Measurements from ENCODE around the gene RAPH1.

Gene RAPH1, protein sequence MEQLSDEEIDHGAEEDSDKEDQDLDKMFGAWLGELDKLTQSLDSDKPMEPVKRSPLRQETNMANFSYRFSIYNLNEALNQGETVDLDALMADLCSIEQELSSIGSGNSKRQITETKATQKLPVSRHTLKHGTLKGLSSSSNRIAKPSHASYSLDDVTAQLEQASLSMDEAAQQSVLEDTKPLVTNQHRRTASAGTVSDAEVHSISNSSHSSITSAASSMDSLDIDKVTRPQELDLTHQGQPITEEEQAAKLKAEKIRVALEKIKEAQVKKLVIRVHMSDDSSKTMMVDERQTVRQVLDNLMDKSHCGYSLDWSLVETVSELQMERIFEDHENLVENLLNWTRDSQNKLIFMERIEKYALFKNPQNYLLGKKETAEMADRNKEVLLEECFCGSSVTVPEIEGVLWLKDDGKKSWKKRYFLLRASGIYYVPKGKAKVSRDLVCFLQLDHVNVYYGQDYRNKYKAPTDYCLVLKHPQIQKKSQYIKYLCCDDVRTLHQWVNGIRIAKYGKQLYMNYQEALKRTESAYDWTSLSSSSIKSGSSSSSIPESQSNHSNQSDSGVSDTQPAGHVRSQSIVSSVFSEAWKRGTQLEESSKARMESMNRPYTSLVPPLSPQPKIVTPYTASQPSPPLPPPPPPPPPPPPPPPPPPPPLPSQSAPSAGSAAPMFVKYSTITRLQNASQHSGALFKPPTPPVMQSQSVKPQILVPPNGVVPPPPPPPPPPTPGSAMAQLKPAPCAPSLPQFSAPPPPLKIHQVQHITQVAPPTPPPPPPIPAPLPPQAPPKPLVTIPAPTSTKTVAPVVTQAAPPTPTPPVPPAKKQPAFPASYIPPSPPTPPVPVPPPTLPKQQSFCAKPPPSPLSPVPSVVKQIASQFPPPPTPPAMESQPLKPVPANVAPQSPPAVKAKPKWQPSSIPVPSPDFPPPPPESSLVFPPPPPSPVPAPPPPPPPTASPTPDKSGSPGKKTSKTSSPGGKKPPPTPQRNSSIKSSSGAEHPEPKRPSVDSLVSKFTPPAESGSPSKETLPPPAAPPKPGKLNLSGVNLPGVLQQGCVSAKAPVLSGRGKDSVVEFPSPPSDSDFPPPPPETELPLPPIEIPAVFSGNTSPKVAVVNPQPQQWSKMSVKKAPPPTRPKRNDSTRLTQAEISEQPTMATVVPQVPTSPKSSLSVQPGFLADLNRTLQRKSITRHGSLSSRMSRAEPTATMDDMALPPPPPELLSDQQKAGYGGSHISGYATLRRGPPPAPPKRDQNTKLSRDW

DNA sequence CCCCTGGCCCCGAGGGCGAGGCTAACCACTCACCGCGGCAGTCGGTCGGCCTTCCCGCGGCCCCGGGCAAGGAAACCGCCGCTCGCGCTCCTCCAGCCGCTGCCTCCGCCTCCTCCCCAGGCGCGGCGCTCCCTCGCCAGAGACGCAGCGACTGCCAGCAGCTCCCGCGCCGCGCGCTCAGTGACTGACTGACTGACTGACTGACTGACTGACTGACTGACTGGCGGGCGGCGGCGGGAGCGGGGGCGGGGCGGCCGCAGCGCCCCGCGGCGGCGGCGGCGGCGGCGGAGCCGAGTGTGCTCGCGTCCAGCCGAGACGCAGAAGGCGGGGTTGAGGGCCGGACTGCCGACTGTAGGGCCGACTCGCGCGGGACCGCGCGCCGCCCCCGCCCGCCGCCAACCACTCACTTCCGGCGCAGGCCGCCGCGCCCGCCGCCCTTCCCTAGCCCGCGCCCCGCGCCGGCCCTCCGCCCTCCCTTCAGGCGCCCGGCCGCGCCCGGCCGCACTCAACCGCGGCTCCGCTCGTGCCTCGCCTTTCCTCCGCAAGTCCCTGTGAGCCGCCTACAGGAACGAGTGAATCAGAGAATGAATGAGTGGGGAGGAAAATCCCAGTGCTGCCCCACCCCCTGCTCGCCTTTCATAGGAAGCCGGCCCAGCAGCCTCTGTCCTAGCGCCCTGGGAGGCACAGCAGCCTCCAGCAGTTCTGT, at the start of gene RAPH1:
RAPH1 (minus strand) TSS at position 224 of the 706 bp plus-strand sequence. CDS start 39,948 bp downstream, outside the sequence.
- DNase-seq, result peak; percentile 98 to 99 (median 98)

DNA sequence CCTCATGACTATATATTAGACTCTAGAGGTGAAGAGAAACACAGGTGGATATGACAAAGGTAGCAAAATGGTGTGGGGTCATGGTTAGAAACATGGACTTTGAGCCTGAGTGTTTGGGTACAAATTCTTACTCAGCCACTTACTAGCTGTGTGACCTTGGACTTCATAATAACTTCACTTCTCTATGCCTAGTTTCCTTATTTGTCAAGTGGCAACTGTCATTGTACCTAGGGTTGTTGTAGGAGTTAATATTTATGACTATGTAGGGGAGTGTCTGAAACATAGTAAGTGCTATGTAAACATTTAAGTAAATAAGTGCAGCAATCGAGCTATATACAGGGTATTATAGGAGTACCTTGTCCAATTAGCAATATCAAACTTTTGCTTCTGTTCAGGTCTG, 49.7 kb upstream of the RAPH1 start:
- DNase-seq, result peak in 1 of 3 donors; percentile 31

DNA sequence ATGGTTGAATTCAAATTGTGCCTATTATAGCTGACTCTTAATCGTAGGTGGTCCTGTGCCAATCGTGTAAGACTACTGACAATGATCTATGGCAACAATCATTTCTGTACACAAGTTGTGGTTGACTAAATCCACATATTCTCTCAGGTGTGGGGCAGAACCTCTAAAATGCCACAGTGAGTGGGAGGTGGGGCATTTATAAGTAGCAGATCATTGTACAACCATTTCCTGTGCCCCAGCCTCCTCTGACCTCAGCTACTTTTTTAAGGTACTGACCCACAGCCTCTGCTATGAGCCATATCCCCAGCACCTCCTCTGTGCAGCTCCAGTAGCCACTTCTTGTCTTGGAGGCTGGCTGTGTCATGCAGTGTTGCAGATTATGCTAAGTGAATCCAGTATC, 48.6 kb upstream of the RAPH1 start:
- DNase-seq, result peak; percentile 45 to 51 (median 49)

DNA sequence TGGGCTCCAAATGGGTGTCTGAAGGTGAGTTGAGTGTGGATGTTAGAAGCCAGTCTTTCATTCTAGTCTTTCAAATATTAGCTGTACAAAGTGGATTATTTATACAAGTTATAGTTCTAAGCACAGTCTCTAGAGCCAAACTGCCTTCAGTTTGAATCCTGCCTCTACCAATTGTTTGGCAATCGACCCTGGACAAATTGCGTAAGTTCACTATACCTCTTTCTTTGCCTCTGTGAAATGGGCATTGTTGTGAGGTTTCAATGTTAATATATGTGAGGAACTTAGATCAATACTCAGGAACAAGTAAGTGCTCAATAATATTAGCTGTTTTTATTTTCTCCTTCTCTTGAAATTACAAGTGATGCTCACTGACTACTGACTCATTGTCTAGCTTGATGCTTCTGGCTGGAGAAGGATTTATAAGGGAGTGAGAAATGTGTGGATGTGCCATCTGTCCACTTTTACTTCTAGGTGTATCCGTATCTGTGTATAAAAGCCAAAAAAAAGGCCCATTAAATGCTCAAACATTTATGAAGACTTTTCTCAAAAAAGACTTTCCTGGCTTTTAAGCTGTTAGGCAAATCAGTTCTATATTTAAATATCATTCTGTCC, 48.1 kb upstream of the RAPH1 start:
- DNase-seq, result no peak

DNA sequence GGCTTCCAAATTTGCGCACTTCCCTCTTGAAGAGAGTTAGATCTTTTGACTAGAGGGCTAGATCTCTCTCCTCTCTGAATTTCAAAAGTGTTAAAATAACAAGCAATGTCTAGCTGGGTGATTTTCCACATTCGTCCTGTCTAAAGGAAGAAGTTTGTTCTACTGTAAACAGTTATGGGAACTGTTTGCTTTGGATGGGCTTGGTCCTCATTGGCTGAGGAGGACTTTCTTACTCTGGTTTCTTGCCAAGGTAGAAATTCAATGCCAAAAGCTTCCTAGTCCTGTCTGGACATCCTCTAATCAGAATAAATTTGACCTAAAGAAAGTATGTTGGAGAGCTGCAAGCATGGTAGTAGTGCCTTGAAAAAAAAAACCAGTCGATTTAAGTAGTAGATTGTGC, 47.4 kb upstream of the RAPH1 start:
- DNase-seq, result no peak

DNA sequence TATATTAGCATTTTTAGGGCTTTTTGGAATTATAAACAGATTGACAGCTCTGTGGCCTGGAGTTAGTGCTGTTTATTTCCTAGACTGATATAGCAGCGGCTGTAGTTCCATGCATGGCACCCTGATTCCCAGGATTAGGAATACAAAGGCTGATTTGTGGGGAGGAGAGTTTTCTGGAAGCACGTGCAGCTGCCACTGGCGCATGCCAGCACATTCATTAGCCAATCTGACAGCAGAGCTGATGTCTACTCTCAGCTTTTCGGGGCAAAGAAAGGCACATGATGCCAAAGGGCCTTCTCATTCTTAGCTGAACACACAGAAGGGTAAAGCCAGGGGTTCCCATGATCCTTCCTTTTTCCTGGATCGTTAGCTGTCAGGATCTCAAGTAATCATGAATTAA, 45.7 kb upstream of the RAPH1 start:
- DNase-seq, result no peak

DNA sequence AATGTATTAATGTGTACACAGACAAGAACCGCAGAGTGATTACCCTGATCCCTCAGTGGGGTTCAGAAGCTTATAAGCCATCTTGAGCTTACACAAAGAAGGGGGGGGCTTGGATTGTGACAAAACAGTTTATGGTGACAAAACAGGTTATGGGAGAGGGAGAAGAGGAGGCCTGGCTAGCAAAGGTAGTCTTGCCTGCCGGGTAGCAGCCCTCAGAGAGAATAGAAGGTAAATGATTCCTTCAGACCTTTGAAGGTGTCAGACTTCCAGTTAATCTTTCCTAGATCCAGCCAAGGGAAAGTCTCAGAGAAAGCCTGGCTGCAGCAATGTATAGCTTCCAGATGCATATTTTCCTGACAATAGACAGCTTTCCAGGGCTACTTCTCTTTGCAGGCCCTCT, 44.6 kb upstream of the RAPH1 start:
- no peak for DNase-seq

DNA sequence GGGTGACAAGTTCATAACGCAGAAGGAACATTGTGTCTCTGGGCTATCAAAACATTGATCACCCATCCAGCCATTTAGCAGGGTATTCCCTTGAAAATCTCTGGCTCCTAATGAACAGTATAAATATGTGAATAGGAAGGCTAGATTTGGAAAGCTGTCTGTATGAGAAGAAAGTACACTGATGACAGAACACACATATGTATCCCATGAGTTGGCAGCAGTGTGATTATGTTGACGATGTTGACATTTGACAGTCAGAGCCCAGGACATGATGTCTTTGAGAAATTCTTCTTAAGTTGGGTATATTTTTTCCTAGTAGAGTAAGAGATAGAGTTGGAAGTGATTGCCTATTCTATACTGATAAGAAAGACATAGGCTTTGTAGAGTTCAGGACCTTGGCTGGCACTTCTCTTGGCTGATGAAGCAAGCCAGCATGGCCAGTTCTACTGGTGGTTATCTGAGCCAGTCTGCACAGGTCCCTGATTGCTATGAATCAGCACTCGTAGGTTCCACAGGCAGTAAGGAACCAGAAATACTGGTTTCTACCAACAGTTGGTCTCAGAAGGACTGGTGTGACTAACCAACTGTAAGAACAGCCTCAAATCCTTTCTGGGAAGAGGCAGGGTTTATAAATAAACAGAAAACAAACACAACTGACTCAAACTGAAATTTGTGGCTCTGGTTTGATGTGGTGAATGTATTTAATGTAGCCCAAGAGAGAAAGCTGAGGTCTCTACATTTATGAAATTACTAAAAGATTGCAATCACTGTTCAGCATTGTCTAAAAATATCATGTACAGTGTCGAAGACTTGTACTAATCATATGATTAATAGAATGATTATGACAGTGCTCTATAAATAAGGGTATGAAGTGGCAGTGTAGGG, 43.9 kb upstream of the RAPH1 start:
- DNase-seq, result peak; percentile 46 to 76 (median 63)

DNA sequence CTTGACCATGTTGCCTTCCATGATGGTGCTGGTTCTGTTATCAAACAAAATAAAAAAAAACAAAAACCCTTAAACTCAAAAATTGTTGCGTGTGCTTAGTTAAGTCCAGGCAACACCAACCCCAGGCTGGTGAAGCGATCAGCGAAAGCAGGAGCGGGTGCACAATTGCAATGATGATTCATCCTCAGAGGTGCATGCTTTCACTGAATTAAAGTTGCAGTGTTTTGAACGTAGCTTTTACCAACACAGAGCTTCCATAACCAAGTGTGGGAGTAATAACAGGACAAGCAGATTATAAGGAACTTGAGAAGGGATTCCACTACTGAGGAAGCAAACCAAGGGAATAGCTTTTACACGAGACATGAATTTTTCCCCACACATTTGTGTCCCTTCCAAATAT, 39.7 kb upstream of the RAPH1 start:
- no peak for DNase-seq

DNA sequence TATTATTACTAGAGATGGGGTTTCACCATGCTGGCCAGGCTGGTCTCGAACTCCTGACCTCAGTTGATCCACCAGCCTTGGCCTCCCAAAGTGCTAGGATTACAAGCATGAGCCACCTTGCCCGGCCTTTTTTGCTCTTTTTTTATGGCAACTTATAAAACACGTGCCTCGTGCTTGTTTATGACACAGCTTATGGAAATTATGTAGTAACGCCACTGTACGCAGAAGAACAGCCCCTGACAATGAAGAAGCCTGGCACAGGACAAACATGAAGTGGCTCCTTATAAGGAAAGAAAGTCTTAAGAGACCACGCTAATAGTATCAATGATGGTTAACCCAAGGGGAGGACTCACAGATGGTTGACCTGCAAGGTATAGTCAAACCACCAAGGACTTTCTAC, 37.2 kb upstream of the RAPH1 start:
- no peak for DNase-seq

DNA sequence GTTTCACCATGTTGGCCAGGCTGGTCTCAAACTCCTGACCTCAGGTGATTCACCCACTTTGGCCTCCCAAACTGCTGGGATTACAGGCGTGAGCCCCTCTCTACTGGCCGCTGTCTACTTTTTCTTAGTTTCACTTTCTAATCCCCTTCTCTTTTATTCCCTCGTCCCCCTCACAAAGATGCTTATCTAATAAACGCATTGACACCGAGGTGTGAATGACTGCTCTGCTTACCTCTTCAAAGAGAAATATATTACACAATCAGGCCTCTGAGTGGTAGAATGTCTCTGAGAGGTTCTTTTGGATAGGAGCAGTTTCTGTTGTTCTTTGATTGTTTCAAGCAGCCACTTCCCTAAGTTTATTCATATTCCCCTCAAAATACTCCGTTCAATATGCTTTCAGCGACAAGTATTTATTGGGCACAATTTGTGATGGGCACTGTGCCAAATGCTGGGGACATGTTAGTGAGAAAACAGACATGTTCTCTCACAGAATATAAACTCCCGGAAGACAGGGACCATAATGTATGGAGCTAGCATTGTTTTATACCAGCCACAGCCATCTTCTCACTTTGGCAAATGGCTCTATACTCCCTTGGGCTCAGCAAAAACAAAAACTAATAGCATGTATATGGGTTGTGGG, 34.7 kb upstream of the RAPH1 start:
- no peak for DNase-seq

DNA sequence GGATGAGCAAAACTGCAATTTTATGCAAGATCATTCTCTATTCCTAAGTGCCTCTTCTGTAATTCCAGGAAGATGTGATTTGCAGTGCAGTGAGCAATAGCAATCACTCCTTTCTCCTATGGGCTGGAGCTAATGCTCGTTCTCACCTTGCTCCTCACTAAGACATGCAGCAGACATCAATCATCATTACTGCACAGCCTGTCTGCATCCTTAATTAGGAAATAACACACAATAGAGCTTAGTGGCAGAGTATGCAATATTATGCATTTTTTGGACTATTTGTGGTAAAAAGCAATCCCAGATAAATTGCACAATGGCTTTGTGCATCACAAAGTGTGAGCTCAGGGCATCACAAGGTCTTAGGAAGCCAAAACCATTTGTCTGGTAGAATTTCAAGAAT, 32.6 kb upstream of the RAPH1 start:
- no peak for DNase-seq

DNA sequence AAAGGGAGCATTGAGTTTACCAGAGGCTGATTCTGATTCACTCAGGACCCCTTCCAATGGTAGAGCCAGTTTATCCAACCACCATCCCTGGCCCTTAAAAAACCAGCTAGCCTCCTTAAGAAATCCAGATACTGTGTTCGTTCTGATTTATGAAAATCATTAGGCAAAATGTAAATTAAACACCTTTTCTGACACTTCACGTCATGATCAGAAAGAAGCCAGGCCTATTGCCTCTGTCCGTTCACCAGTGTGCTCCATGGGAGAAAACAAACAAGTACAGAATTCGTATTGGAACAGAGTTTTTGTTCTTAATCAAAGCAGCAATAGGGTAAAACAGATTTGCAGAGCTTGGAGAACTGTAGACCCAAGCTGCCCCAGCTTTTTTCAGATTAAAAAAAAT, 31.1 kb upstream of the RAPH1 start:
- DNase-seq, result no peak

DNA sequence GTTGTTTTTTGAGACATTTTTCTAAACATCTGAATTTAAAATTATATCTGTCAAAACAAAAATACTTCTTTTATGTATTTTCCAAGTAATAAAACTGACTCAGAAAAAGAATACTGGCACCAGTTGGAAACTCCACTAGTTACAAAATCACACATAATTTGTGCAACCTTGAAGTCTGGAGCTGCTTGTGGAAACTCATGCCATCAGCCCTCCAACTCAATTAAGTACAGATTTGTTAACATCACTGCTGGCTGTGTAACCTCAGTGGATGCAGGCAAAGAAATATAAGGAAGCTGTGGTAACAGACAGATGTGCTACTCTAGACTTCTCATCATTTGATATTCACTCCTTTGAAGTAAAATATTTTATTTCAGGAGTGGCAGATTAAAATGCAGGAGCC, 30.0 kb upstream of the RAPH1 start:
- peak in 2 of 3 donors; percentile 33 to 38 for DNase-seq

DNA sequence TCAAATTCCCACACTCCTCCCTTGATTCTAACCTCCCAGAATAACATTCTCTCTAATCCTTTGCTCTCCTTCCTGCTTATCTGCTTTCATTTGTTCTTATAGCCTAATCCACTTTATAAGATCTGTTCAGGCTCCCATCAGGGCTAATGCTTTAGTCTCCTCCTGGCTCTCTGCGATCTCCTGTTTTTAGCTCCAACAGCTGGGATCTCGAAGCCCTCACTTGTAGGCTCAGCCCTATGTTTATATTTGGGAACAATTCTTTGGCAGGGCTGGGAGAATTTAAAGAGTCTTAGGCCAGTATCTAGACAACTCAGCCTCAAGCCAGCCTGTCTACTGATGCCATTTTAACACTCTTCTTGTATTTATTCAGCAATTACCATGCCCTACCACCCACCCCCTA, 27.2 kb upstream of the RAPH1 start:
- DNase-seq, result no peak

DNA sequence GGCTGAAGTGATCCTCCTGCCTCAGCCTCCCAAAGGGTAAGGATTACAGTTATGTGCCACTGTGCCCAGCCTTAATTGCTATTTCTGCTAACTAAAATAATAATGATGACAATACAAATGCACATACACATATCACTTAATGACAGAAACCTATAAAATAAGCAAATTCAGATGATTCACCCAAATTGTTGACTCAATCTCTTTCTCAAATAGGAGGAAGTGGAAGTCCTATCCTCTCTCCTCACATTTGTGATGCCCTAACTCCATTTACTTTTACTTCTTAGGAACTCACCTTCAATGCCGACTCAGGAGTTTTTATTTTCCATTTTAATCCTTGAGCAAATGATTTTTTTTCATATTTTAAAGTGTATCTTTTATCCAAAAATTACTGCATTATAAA, 24.5 kb upstream of the RAPH1 start:
- peak; percentile 33 to 77 (median 73) for DNase-seq

DNA sequence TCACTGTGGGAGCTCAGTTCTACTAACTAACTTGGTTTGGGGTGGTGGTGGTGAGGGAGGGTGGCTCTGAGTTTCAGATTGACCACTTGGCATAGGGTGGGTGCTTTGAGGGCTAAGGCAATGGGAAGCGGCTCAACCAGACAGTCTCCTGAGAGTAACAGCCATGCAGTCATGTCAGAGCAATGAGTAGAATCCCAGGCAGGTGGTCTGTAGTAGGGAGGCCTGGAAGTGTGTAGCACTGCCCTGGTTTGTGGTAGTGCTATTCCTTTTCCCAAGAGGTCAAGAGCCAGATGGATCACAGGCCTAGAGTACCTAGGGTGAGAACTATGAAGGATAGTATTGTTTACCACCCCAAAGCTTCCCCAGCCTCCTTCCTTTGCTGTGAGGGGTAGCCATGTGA, 18.7 kb upstream of the RAPH1 start:
- no peak for DNase-seq

DNA sequence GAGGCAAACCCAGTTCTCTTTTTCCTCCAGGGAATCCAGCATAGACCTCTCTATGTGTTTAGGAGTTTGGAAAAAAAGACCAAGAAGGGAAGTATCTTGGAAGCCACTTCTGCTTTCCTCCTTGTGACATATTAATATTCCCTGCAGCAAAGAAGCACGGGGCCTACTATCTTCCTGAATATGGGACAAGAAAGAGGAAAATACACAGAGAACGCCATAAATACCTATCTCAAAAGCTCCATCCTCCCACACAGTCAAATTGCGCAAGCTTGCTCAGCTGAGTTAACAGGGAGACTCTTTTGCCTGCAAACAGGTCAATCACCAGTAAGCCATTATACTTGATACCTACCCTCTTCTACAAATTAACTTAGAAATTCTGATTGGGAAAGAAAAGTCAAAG, 16.7 kb upstream of the RAPH1 start:
- peak; percentile 62 to 67 (median 64) for DNase-seq

DNA sequence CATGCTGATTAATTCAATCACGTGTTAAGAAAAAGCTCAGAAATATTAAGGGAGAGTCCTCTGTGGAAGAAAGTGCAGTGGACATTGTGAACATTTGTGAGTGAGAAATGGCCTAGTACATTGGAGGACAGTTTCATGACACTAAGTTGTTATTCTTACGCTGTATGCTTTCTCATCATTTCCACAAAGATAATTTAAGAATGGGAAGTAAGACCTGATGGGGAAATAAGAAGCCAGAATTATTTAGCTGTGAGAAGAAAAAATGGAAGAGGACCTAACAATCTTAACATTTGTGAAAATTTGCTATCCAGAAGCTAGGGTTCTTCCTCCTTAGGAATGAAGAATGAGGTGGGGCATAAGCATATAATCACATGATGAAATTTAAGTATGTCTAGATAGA, 15.2 kb upstream of the RAPH1 start:
- peak; percentile 6 to 55 (median 51) for DNase-seq

DNA sequence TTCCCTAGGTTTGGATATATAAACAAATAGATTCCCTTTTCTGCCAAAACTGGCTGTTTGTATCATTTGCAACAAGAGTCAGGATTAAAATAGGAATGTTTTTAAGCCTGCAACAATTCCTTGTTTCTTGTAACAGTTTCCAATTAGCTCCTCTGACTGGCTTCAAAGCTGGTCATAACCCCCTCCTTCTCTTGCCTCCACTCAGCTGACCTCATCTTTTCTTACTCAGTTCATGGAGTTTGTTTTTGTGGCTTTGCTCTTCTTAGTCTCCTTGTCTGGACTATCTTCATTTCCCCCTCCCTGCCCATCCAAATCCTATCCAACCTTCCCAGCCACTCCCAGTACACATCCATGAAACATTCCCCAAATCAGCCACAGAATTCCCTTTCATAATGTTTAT, 14.3 kb upstream of the RAPH1 start:
- peak in 2 of 3 donors; percentile 12 to 27 for DNase-seq
